ENCODE results near the gene ADAM12. TPM values are rescaled to one million over a fixed set of nuclear protein-coding genes. Genes with fewer than 3 reads are reported as not detected.

The ADAM12 gene
- total RNA-seq, 2 donors from 2014 or later = under 0.01 to 0.52 TPM

DNA sequence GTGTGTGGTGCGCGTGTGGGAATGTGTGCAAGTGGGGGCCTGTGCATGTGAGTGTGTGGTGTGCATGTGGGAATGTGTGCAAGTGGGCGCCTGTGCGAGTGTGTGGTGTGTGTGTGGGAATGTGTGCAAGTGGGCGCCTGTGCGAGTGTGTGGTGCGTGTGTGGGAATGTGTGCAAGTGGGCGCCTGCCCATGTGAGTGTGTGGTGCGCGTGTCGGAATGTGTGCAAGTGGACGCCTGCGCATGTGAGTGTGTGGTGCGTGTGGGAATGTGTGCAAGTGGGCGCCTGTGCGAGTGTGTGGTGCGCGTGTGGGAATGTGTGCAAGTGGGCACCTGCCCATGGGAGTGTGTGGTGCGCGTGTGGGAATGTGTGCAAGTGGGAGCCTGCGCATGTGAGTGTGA lies 259.7 kb downstream of the ADAM12 start:
- no peaks in the 10 kb centered on the region for H3K4me1 ChIP-seq
- no peaks in the 10 kb centered on the region for H3K36me3 ChIP-seq (replicated peaks in 1 of 2; ENCODE audit: insufficient read depth in 1 of 2, low read depth in 2 of 2)
- ATAC-seq = no peak
- no peak overlapping the region for H3K4me3 ChIP-seq
- TF ChIP-seq, protein P1, sequence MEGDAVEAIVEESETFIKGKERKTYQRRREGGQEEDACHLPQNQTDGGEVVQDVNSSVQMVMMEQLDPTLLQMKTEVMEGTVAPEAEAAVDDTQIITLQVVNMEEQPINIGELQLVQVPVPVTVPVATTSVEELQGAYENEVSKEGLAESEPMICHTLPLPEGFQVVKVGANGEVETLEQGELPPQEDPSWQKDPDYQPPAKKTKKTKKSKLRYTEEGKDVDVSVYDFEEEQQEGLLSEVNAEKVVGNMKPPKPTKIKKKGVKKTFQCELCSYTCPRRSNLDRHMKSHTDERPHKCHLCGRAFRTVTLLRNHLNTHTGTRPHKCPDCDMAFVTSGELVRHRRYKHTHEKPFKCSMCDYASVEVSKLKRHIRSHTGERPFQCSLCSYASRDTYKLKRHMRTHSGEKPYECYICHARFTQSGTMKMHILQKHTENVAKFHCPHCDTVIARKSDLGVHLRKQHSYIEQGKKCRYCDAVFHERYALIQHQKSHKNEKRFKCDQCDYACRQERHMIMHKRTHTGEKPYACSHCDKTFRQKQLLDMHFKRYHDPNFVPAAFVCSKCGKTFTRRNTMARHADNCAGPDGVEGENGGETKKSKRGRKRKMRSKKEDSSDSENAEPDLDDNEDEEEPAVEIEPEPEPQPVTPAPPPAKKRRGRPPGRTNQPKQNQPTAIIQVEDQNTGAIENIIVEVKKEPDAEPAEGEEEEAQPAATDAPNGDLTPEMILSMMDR (IDR thresholded peaks at IDR 0.05) = no peak
- TF ChIP-seq POLR2A (IDR thresholded peaks at IDR 0.05) = no peak
- intact Hi-C loops (cut with DNase I) = no loop called here
- no peak for DNase-seq
- no peaks in the 10 kb centered on the region for H3K27me3 ChIP-seq
- no peak overlapping the region for H3K27ac ChIP-seq
- WGBS, 2 donors = 90 to 94% methylated on average over 21 of the region's 21 CpGs
- no peaks in the 10 kb centered on the region for H3K9me3 ChIP-seq

DNA sequence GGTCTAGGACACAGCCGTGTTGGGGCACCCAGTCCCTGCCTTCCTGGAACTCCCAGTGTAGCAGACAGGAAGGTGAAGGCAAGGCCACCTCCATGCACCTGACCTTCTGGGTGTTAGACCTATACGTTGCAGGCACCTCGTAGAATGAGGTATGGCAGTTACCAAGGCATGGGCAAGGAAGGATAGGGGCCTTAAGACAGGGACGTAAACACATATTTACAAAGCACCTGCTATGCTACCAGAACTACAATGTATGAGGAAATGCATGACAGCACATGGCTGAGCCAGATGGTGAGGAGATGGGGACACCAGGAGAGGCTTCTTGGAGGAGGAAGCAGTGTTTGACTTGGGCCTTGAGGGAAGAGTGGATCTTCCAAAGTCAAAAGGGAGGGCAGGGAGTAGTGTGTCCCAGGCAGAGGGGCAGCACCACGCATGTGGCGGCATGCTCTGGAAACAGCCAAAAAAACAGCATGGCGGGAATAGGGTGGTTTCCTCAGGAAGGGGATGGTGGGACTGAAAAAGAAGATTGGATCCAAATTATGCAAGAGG lies 260.7 kb downstream of the ADAM12 start:
- no peak for ATAC-seq
- no peaks in the 10 kb centered on the region for H3K4me1 ChIP-seq
- H3K4me3 ChIP-seq = no peak overlapping the region
- no peak for DNase-seq
- TF ChIP-seq, protein P1 (IDR thresholded peaks at IDR 0.05) = no peak
- TF ChIP-seq POLR2A (IDR thresholded peaks at IDR 0.05) = no peak
- no peak overlapping the region for H3K27ac ChIP-seq
- no peaks in the 10 kb centered on the region for H3K9me3 ChIP-seq
- no peaks in the 10 kb centered on the region for H3K36me3 ChIP-seq (replicated peaks in 1 of 2; ENCODE audit: insufficient read depth in 1 of 2, low read depth in 2 of 2)
- H3K27me3 ChIP-seq = no peaks in the 10 kb centered on the region
- intact Hi-C loops (cut with DNase I) = no loop called here
- WGBS, 2 donors = 75 to 80% methylated on average over 7 of the region's 7 CpGs

DNA sequence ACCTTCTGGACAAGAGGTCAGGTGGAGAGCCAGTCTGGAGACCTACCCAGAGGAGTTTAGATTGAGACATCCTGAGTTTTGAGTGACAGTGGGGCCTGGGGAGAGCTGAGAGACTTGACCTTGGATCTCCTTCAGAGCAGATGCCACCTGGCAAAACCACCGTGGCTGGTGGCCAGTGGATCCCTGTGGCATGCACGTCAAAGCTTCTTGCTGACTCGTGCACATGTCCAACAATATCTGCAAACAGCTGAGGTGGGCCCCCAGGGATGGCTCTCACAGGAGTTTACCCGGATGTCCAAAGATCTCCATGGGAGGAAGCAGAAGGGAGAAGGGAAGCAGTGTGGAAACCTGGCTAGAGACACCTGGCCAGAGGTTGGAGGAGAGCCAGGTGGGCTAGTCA lies 261.4 kb downstream of the ADAM12 start:
- intact Hi-C loops (cut with DNase I) = no loop called here
- Histone ChIP-seq H3K27me3 (no peaks in the 10 kb centered on the region), H3K36me3 (replicated peaks in 1 of 2; ENCODE audit: insufficient read depth in 1 of 2, low read depth in 2 of 2) (no peaks in the 10 kb centered on the region), H3K9me3 (no peaks in the 10 kb centered on the region), H3K4me1 (no peaks in the 10 kb centered on the region), H3K4me3 (no peak overlapping the region), H3K27ac (no peak overlapping the region)
- no peak for TF ChIP-seq POLR2A (IDR thresholded peaks at IDR 0.05)
- TF ChIP-seq, protein P1 (IDR thresholded peaks at IDR 0.05) = no peak
- ATAC-seq (no peak), DNase-seq (no peak)
- 53 to 58% methylated on average over 4 of the region's 4 CpGs for WGBS, 2 donors

DNA sequence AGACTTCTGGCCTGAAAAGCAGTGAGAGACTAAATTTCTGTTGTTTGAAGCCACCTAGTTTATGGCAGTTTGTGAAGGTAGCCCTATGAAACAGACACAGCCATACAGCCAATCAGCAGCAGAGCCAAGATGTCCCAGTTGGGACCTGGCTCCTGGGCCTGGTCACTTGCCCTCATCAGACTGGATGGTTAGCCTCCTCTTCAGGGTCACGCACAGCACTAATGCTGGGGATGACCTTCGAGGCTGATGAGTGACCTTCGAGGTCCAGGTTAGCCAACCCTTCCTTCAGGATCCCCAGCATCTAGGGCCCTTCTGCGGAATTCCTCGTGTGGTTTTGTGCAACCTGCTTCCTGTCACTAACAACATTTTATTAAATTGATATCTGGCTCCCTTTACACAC lies 262.3 kb downstream of the ADAM12 start:
- DNase-seq (no peak), ATAC-seq (no peak)
- Histone ChIP-seq H3K27me3 (no peaks in the 10 kb centered on the region), H3K36me3 (replicated peaks in 1 of 2; ENCODE audit: insufficient read depth in 1 of 2, low read depth in 2 of 2) (no peaks in the 10 kb centered on the region), H3K9me3 (no peaks in the 10 kb centered on the region), H3K4me1 (no peaks in the 10 kb centered on the region), H3K4me3 (no peak overlapping the region), H3K27ac (no peak overlapping the region)
- WGBS, 2 donors = 82 to 91% methylated on average over 3 to 5 of the region's 5 CpGs
- intact Hi-C loops (cut with DNase I) = no loop called here
- no peak for TF ChIP-seq POLR2A (IDR thresholded peaks at IDR 0.05)
- TF ChIP-seq, protein P1 (IDR thresholded peaks at IDR 0.05) = no peak

DNA sequence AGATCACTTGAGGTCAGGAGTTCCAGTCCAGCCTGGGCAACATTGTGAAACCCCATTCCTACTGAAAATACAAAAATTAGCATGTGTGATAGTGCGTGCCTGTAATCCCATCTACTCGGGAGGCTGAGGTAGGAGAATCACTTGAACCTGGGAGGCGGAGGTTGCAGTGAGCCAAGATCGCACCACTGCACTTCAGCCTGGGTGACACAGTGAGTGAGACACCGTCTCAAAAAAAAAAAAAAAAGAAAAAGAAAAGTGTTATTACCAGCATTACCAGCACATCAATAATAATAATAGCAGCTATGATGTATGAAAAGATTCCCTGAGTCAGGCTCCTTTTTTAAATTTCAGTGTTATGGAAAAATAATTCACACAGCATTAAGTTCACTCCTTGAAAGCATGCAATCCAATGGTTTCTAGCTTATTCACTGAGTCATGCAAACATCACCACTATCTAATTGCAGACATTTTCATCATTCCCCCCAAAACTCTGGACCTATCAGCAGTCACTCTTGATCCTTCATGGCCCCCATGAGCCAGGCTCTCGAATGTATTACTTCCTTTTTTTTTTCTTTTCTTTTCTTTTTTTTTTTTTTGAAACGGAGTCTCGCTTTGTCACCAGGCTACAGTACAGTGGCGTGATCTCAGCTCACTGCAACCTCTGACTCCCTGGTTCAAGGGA lies 263.5 kb downstream of the ADAM12 start:
- intact Hi-C loops (cut with DNase I) = no loop called here
- H3K36me3 ChIP-seq (replicated peaks in 1 of 2; ENCODE audit: insufficient read depth in 1 of 2, low read depth in 2 of 2) = no peaks in the 10 kb centered on the region
- ATAC-seq (no peak), DNase-seq (no peak)
- H3K27me3 ChIP-seq = no peaks in the 10 kb centered on the region
- no peak overlapping the region for H3K4me3 ChIP-seq
- H3K27ac ChIP-seq = no peak overlapping the region
- no peaks in the 10 kb centered on the region for H3K4me1 ChIP-seq
- H3K9me3 ChIP-seq = no peaks in the 10 kb centered on the region
- 70 to 85% methylated on average over 9 of the region's 9 CpGs for WGBS, 2 donors
- no peak for TF ChIP-seq POLR2A (IDR thresholded peaks at IDR 0.05)
- TF ChIP-seq, protein P1 (IDR thresholded peaks at IDR 0.05) = no peak
